Bronchial smooth muscle cell (primary cell): ENCODE data around the gene CCSER1. TPM values are rescaled to one million over a fixed set of nuclear protein-coding genes. Genes with fewer than 3 reads are reported as not detected.

Experiments
- total RNA-seq: library from RNA; depleted of rRNA; stranded (reverse); fragments of >200 nt; gene quantifications from 2 replicates; pipeline ENCODE4 v1.2.1, GENCODE V29; 2014

CCSER1 gene
- total RNA-seq = not detected in 2 replicates

GRCh38 chr4:90127223-90127705 lies at the start of gene CCSER1:
CCSER1 (plus strand) TSS chr4:90127394.

Other genes starting within 250 kb of the CCSER1 start
- 0.09 and 0.16 TPM in 2 replicates for gene MMRN1, start 232.5 kb upstream of the CCSER1 start, total RNA-seq